Stimulated activated CD8-positive, alpha-beta memory T cell treated with anti-CD3 and anti-CD28 coated beads, Interleukin-12 subunit alpha, Interleukin-12 subunit beta, amount 100 ng/mL, for 1 hour (primary cell): ENCODE measurements around the gene ECI2.
A peak's percentile ranks its signal among the peaks of the same experiment; 100 is the strongest.

ENCODE experiments used
- DNase-seq: peaks from one replicate; pipeline ENCODE4 v3.0.0-alpha.2; 2020; ENCODE audit warnings: low read depth

Gene ECI2

GRCh38 chr6:4134841-4135664 lies at the start of gene ECI2:
ECI2 (minus strand) TSS chr6:4135575; CDS start chr6:4135560, 15 bp downstream.
- DNase-seq, result peak; percentile 4

GRCh38 chr6:4180652-4181255 lies 45.4 kb upstream of the ECI2 start:
- DNase-seq, result no peak

GRCh38 chr6:4179960-4180651 lies 44.7 kb upstream of the ECI2 start:
- DNase-seq, result no peak

- DNase-seq, result no peak
Observed at GRCh38 chr6:4178737-4179333, 43.5 kb upstream of the ECI2 start.

GRCh38 chr6:4176907-4177306 lies 41.5 kb upstream of the ECI2 start:
- no peak for DNase-seq

GRCh38 chr6:4174042-4174441 lies 38.7 kb upstream of the ECI2 start:
- DNase-seq, result no peak

GRCh38 chr6:4172368-4172767 lies 37.0 kb upstream of the ECI2 start:
- DNase-seq, result no peak

GRCh38 chr6:4170297-4170696 lies 34.9 kb upstream of the ECI2 start:
- no peak for DNase-seq

- no peak for DNase-seq
Observed at GRCh38 chr6:4169028-4169789, 33.8 kb upstream of the ECI2 start.

- no peak for DNase-seq
Observed at GRCh38 chr6:4167833-4168232, 32.5 kb upstream of the ECI2 start.

- no peak for DNase-seq
Observed at GRCh38 chr6:4167123-4167522, 31.7 kb upstream of the ECI2 start.

GRCh38 chr6:4164456-4164855 lies 29.1 kb upstream of the ECI2 start:
- DNase-seq, result no peak

- no peak for DNase-seq
Observed at GRCh38 chr6:4164117-4164442, 28.7 kb upstream of the ECI2 start.

- DNase-seq, result no peak
Observed at GRCh38 chr6:4163408-4164116, 28.2 kb upstream of the ECI2 start.

GRCh38 chr6:4162370-4162769 lies 27.0 kb upstream of the ECI2 start:
- no peak for DNase-seq

GRCh38 chr6:4159491-4159890 lies 24.1 kb upstream of the ECI2 start:
- no peak for DNase-seq

GRCh38 chr6:4157506-4157905 lies 22.1 kb upstream of the ECI2 start:
- no peak for DNase-seq

- peak; percentile 72 for DNase-seq
Observed at GRCh38 chr6:4155848-4156466, 20.6 kb upstream of the ECI2 start.

GRCh38 chr6:4153514-4153985 lies 18.2 kb upstream of the ECI2 start:
- DNase-seq, result no peak

- DNase-seq, result no peak
Observed at GRCh38 chr6:4145083-4145482, 9.7 kb upstream of the ECI2 start.

GRCh38 chr6:4139272-4139671 lies 3.9 kb upstream of the ECI2 start:
- no peak for DNase-seq
